Right hindlimb (tissue), 1 donor: Measurements from ENCODE around the gene PLD5.
"Not testable (repeated sequence)": the region's sequence is repeated elsewhere in the genome, so short reads cannot be mapped to it uniquely, and the experiment has no call there.

Experiments
- DNase-seq: peaks from one replicate; pipeline ENCODE4 v3.0.0-alpha.2; 2018

Gene PLD5

GRCh38 chr1:242139442-242139841 lies 385.1 kb downstream of the PLD5 start:
- no peak for DNase-seq

GRCh38 chr1:242133796-242134195 lies 390.7 kb downstream of the PLD5 start:
- DNase-seq = no peak

GRCh38 chr1:242133351-242133750 lies 391.1 kb downstream of the PLD5 start:
- DNase-seq = no peak

- DNase-seq = no peak
Measured at GRCh38 chr1:242132121-242132817, 392.2 kb downstream of the PLD5 start.

- DNase-seq = peak; percentile 26
Measured at GRCh38 chr1:242128951-242129502, 395.5 kb downstream of the PLD5 start.

GRCh38 chr1:242120432-242120831 lies 404.1 kb downstream of the PLD5 start:
- DNase-seq = no peak

- no peak for DNase-seq
Measured at GRCh38 chr1:242100921-242101320, 423.6 kb downstream of the PLD5 start.

- not testable (repeated sequence) for DNase-seq
Measured at GRCh38 chr1:242097283-242097682, 427.2 kb downstream of the PLD5 start.

- no peak for DNase-seq
Measured at GRCh38 chr1:242093116-242093515, 431.4 kb downstream of the PLD5 start.

GRCh38 chr1:242089911-242090310 lies 434.6 kb downstream of the PLD5 start:
- no peak for DNase-seq

GRCh38 chr1:242088875-242089274 lies 435.6 kb downstream of the PLD5 start:
- no peak for DNase-seq

- no peak for DNase-seq
Measured at GRCh38 chr1:242086706-242087105, 437.8 kb downstream of the PLD5 start.

GRCh38 chr1:242086093-242086492 lies 438.4 kb downstream of the PLD5 start:
- DNase-seq = no peak

- DNase-seq = no peak
Measured at GRCh38 chr1:242083742-242084141, 440.8 kb downstream of the PLD5 start.

- no peak for DNase-seq
Measured at GRCh38 chr1:242081446-242081845, 443.1 kb downstream of the PLD5 start.

- no peak for DNase-seq
Measured at GRCh38 chr1:242065813-242066212, 458.7 kb downstream of the PLD5 start.

GRCh38 chr1:242062271-242062670 lies 462.2 kb downstream of the PLD5 start:
- no peak for DNase-seq

GRCh38 chr1:242059976-242060375 lies 464.5 kb downstream of the PLD5 start:
- DNase-seq = no peak

GRCh38 chr1:242058582-242058981 lies 465.9 kb downstream of the PLD5 start:
- not testable (repeated sequence) for DNase-seq

GRCh38 chr1:242058181-242058580 lies 466.3 kb downstream of the PLD5 start:
- not testable (repeated sequence) for DNase-seq

- DNase-seq = no peak
Measured at GRCh38 chr1:242057745-242058115, 466.8 kb downstream of the PLD5 start.

- no peak for DNase-seq
Measured at GRCh38 chr1:242056988-242057744, 467.3 kb downstream of the PLD5 start.

GRCh38 chr1:242055749-242056320 lies 468.7 kb downstream of the PLD5 start:
- DNase-seq = no peak

- DNase-seq = no peak
Measured at GRCh38 chr1:242043165-242043564, 481.3 kb downstream of the PLD5 start.
